ENCODE results near the gene COQ4.
"Not testable (repeated sequence)": the region's sequence is repeated elsewhere in the genome, so short reads cannot be mapped to it uniquely, and the experiment has no call there.

COQ4 gene
- total RNA-seq, result 13.4 to 32.7 (median 18.1) reads per million in 17 experiments

- DNase-seq, result peak; percentile 95 to 98 (median 96)
Measured at GRCh38 chr9:128322404-128323211, at the start of gene COQ4, which contains the start of gene TRUB2. COQ4 (plus strand) TSS chr9:128322839; CDS start chr9:128322859, 20 bp downstream. TRUB2 (minus strand) TSS chr9:128322447; CDS start chr9:128322408, 39 bp downstream.

- DNase-seq, result no peak
Measured at GRCh38 chr9:128274245-128274644, 48.4 kb upstream of the COQ4 start.

- DNase-seq, result peak in 3 of 4 experiments; percentile 24 to 42 (median 25)
Measured at GRCh38 chr9:128275198-128276007, 47.2 kb upstream of the COQ4 start, which contains the start of gene GOLGA2. GOLGA2 (minus strand) TSS chr9:128276007; CDS start chr9:128275976, 31 bp downstream.

DNA sequence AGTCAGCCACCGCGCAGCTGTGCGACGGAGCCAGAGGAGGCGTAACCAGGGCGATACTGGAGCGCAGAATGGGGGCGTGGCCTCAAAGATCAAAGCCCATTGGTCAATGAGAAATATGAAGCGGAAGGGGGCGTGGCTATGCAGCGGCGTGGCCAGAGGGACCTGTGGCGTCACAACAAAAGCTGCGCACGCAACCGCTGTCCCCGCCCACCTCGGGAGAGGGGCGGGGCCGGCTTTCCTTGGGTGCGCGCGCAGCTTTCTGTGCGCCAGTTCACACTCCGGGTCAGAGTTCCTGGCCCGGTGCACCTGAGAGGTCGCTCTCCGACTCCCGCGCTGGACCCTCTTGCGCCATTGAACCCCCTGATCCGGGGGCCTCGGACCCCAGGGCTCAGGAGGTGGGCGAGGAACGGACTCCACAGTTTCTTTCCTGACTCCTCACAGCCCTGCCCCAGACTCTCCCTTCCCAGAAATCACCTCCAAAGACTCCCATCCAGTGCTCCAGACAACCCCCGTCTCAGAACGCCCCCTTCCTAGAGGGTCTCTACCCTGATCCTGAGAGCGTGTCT, 46.5 kb upstream of the COQ4 start, which contains the start of gene SWI5:
Gene SWI5, plus strand, starts transcription at position 269 of the 566 bp plus-strand sequence.
- DNase-seq, result peak; percentile 100

DNA sequence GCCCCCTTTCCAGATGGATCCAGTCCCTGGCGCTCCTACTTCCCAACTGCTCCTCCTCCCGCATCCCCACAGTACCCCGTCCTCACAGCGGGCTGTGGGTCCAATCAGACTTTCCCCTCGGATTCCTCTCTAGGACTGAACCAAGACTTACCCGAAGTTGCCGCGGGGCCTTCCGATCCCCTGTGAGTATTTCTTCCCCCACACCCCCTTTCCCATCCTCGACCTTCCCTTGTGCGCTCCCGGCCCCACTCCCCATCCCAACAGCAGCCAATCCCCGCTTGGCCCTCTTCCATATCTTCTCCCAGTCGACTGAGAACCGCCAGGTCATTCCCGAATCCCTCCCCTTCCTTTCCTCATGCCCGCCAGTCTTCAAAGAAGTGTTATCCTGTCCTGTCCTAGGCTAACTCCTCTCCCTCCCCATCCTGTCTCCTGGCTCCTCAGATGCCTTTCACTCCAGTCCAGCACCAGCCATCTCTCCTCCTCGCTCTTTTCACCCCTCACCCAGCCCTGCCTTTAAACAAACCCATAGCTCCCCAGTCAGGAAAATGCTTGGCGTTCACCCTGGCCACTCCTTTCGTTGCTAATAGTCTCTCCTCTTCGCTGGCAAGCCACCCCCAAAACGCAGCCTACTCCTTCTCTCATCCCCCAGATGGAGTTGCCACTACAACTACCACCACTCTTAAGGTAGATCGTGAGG, 45.9 kb upstream of the COQ4 start:
- peak in 1 of 4 experiments; percentile 30 for DNase-seq

DNA sequence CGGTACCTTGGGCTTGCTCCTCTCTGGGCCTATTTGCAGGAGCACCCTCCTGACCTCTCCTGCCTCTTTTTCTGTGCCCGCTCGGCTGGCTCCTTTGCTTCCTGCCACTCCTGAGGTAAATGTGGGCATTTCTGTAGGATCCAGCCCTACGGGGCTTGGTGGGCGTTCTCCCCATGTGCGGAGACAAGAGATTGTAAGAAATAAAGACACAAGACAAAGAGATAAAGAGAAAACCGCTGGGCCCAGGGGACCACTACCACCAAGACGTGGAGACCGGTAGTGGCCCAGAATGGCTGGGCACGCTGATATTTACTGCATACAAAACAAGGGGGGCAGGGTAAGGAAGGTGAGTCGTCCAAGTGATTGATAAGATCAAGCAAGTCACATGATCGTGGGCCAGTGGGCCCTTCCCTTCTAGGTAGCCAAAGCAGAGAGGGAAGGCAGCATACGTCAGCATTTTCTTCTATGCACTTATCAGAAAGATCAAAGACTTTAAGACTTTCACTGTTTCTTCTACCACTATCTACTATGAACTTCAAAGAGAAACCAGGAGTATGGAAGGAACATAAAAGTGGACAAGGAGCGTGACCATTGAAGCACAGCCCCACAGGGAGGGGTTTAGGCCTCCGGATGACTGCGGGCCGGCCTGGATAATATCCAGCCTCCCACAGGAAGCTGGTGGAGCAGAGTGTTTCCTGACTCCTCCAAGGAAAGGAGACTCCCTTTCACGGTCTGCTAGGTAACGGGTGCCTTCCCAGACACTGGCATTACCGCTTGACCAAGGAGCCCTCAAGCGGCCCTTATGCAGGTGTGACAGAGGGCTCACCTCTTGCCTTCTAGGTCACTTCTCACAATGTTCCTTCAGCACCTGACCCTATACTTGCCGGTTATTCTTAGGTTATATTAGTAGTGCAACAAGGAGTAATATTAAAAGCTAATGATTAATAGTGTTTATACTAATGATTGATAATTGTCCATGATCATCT, 43.3 kb upstream of the COQ4 start:
- not testable (repeated sequence) for DNase-seq

DNA sequence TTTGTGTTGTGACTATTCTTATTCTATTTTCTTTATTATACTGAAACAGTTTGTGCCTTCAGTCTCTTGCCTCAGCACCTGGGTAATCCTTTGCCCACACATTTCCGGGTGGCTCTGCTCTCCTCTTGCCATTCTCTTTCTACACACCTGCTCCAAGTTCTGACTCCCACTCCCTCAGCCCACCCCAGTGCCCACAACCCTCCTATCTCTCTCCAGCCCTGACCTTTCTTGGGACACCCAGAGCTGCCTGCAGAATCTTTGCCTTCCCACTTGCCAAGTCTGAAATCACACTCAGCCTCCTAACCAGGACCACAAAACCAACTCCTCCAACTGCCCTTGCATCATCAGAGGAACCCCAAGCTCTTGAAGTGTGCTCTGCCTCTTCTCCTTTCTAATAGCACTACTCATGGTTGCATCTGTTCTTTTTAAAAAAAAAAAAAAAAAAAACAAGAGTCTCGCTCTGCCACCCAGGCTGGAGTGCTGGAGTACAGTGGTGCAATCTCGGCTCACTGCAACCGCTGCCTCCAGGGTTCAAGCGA, 42.5 kb upstream of the COQ4 start:
- peak; percentile 33 to 70 (median 60) for DNase-seq

DNA sequence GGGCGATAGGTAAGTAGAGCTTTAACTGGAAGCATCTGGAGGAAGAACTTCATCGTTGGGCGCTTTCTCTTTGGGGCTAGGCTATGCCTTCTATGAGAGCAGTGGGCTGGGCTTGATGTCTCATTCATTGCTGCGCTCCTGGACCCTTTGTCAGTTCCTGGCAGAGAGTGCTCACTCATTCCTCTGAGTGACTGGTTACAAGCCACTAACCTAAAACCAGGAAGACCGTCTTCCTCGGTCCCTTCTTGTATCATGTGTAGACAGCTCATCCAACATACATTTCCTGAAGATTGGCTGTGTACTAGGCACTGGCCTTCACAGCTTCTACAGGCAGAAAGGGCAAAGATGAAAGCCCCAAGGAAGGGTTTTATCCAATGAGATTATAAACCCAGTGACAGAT, 40.1 kb upstream of the COQ4 start:
- no peak for DNase-seq

DNA sequence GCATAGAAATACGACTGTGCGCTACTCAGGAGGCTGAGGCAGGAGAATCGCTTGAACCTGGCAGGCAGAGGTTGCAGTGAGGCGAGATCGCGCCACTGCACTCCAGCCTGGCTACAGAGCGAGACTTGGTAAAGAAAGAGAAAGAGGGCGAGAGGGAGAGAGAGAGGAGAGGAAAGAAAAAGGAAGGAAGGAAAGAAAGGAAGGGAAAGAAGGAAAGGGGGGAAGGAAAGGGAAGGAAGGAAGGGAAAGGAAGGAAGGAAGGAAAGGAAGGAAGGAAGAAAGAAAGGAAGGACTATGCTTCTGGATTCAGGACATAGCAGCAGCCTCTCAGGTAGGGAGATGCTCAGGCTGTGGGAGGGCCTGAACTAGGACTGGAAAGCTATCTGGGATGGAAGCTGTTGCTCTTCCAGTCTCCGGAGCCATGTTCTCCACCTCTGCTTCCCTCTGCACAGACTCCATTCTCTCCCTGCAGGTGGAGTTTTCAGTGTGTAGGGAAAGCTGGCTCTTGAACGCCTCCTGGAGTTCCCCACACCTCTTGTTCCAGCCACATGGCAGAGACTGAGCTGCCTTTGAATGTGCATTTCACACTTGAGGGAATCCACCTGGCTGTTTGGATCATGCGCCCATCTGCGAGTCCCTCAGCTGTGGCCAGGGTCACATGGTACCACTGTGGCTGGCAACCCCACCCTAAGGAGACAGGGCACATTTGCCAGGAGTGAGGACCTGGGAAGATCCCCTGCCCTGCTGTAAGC, 37.4 kb upstream of the COQ4 start:
- DNase-seq, result no peak

DNA sequence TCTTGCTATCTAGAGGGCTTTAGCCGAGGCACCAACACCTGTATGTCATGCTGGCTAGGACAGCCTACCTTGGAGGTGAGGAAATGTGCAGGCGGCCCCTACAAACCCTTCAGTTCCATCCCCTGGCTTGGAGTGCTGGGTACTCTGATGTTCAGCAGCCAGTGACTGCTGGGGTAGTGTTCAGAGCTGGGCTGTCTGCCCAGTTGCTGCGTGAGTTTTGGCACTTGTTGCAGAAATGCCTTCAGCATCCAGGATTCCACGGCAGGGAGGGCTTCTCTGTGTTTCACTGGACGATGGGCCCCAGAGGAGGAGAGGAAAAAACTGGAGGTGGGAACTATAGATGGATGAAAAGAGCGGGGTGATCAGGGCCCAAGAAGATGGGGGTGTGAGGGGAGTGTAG, 36.2 kb upstream of the COQ4 start:
- DNase-seq, result no peak

- DNase-seq, result no peak
Measured at GRCh38 chr9:128288273-128289004, 34.2 kb upstream of the COQ4 start.

DNA sequence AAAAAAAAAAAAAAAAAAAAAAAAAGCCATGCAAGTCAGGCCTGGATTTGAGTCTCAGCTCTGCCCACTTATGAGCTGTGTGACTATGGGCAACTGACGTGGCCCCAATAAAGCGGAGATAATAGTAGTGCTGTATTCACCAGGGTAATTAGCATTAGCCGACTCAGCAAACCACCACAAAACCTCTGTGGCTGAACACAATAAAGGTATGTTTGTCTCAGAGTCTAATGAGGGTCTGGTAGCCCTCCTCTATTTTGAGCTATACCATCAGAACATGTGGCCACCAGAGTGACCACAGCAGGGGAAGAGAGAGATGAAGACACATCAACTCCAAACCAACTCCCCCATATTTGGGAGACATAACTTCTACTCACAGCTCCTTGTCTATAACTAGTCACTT, 30.6 kb upstream of the COQ4 start:
- DNase-seq, result no peak

DNA sequence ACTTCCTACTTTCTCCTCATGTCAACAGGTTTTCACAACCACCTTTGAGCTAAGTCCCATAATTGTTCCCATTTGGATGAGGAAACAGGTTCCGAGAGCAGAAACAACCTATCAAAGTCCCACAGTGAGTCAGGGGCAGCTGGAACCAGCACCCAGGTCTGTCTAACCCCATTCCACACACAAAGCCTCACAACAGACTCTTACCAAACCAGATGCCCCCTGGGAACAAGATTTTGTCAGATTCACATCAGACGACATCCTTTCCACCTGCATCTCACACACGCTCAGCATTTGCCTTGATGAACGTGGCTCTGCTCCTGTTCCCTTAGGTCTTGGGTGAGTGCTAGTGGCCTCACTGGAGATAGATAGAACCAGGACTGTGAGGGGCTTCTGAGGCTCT, 29.5 kb upstream of the COQ4 start:
- no peak for DNase-seq

DNA sequence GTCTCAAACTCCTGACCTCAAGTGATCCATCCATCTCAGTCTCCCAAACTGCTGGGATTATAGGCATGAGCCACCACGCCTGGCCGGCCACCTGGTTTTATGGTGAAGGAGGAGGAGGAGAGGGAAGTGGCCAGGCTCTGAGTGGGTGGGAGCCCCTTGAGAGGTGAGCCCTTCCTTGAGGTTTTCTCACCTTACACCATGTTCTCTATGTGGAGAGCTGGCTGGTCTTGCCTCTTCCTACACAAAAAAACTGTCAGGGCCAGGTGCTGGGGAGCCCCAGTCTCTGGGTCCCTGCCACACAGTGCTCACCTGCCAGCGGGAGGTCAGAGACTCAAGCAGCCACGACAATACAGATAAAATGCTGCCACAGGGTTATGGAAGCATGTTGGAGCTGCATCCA, 28.5 kb upstream of the COQ4 start:
- no peak for DNase-seq

DNA sequence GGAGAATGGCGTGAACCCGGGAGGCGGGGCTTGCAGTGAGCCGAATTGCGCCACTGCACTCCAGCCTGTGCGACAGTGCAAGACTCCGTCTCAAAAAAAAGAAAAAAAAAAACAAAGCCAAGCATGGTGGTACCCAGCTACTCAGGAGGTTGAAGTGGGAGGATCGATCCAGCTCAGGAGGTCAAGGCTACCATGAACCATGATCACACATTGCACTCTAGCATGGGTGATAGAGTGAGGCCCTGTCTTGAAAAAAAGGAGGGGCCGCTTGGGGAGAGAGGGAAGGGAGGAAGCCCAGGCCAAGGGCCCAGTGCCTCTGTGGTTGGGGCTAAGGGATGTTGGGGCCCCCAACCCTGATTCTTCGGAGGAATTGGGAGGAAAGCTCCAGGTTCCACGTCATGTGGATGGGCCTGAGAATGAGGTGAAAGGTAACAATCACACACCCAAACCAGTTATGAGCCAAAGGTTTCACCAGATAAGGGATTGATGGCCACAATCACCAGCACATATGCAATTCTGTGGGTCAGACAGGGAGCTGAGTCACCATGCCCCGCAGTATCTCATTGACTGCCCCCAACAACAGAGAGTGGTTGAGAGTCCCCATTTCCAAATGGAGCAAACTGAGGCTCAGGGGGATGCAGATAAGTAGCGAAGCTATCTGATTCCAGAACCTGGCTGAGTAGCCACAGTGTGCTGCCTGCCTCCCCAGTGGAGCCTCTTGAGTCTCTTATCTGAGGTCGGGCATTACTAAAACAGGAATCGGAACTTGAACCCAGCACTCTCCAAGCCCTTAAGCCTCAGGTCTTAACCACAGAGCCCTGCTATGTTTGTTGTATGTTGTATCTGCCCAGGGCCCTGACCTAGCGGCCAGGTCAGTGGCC, 26.1 kb upstream of the COQ4 start:
- no peak for DNase-seq

DNA sequence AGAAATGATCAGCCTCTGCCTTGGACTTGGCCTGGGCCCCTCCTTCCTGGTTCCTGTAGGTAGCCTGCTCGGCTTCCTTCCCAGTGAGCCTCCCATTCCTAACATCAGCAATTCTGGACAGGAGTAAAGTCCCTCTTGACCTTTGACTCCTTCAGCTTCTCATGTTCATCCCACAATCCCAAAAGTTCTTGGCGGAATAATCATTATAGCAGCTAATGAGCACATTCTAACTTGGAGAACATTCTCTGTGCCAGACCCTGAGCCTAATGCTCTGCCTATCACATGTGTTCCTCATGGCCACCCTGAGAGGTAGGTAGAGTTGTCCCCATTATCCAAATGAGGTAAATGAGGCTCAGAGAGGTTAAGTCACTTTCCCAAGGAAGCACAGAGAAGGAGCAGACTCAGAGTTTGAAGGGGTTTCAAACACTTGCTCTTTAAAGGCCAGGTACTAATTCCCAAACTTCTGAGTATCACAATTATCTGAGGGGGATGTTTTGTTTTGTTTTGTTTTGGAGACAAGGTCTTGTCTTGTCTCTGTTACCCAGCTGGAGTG, 25.3 kb upstream of the COQ4 start:
- DNase-seq, result no peak

- no peak for DNase-seq
Measured at GRCh38 chr9:128298535-128299482, 23.8 kb upstream of the COQ4 start.

All from suppressor macrophage (primary cell).